H1 (cell line): Measurements from ENCODE around the gene PRR33. TPM values are rescaled to one million over a fixed set of nuclear protein-coding genes. Genes with fewer than 3 reads are reported as not detected.

ENCODE experiments used
- CTCF ChIA-PET: fragments of 300-600 bp; sonication (Branson Sonifier 250); formaldehyde crosslinking; loops from one replicate; lab custom pipeline; 2021; ENCODE audit not compliant: partially characterized antibody; lab: Charles Lee
- POLR2A ChIA-PET: fragments of 300-600 bp; sonication (Branson Sonifier 250); formaldehyde crosslinking; loops from one replicate; lab custom pipeline; 2021; ENCODE audit warnings: inconsistent platforms; ENCODE audit not compliant: partially characterized antibody; lab: Charles Lee
- DNase-seq, 2 experiments: peaks; one replicate each; pipeline versions ENCODE4 v3.0.0 to v3.0.0-alpha.2; 2010 to 2022; ENCODE audit warnings: low spot score in 2 of 2, low read depth in 1 of 2, mixed read lengths in 1 of 2
- FAIRE-seq: peaks from 2 replicates; lab custom pipeline; 2011; peaks lifted over from hg19 to GRCh38; lab: Jason Lieb, UNC
- H2AFZ ChIP-seq: 2 replicates; pipeline ENCODE4 v1.8.1; 2012; ENCODE audit warnings: low read length, inconsistent platforms
- H2AK5ac ChIP-seq: 2 replicates; pipeline ENCODE4 v1.6.1; 2013; ENCODE audit warnings: low read depth, low read length
- H2BK120ac ChIP-seq: replicated peaks from 2 replicates; pipeline ENCODE3; 2013; ENCODE audit warnings: low read depth, low read length, inconsistent platforms
- H2BK12ac ChIP-seq: 2 replicates; pipeline ENCODE4 v1.6.1; 2013; ENCODE audit warnings: low read depth, low read length
- H2BK15ac ChIP-seq: 2 replicates; pipeline ENCODE4 v1.6.1; 2013; ENCODE audit warnings: low read length
- H2BK20ac ChIP-seq: 2 replicates; pipeline ENCODE4 v1.6.1; 2013; ENCODE audit warnings: low read length
- H2BK5ac ChIP-seq: 2 replicates; pipeline ENCODE4 v1.6.1; 2013; ENCODE audit warnings: low read depth, low read length
- H3K14ac ChIP-seq: 2 replicates; pipeline ENCODE4 v1.6.1; 2013; ENCODE audit warnings: inconsistent platforms; ENCODE audit not compliant: insufficient read length
- H3K18ac ChIP-seq: 2 replicates; pipeline ENCODE4 v1.6.1; 2013; ENCODE audit warnings: low read length; ENCODE audit errors: extremely low read depth
- H3K23ac ChIP-seq: 2 replicates; pipeline ENCODE4 v1.6.1; 2013; ENCODE audit warnings: inconsistent platforms; ENCODE audit not compliant: insufficient read length
- H3K23me2 ChIP-seq: 2 replicates; pipeline ENCODE4 v1.6.1; 2013; ENCODE audit warnings: low read depth, low read length
- H3K27ac ChIP-seq: 2 replicates; pipeline ENCODE4 v1.6.1; 2011; ENCODE audit warnings: low read depth, low read length, inconsistent platforms
- H3K27me3 ChIP-seq, 4 experiments: replicated peaks in 1 of 4; 1 replicate in 1 of 4; 2 replicates in 3 of 4; pipeline versions ENCODE4 v1.6.1 to v1.8.1; 2011 to 2013; ENCODE audit warnings: low read length in 3 of 4, mild to moderate bottlenecking in 3 of 4, inconsistent platforms in 2 of 4, mixed read lengths in 2 of 4, moderate library complexity in 1 of 4; ENCODE audit not compliant: control insufficient read depth in 3 of 4, insufficient read depth in 3 of 4; ENCODE audit errors: extremely low read depth in 1 of 4
- H3K36me3 ChIP-seq, 4 experiments: 2 replicates each; pipeline versions ENCODE4 v1.6.1 to v1.8.1; 2011 to 2013; ENCODE audit warnings: mild to moderate bottlenecking in 4 of 4, low read length in 3 of 4, moderate library complexity in 2 of 4, control low read depth in 1 of 4, inconsistent platforms in 1 of 4; ENCODE audit not compliant: insufficient read depth in 4 of 4, control insufficient read depth in 2 of 4
- H3K4ac ChIP-seq: replicated peaks from 2 replicates; pipeline ENCODE3; 2013; ENCODE audit warnings: low read length, low read depth, mixed read lengths, inconsistent platforms; ENCODE audit not compliant: insufficient read length
- H3K4me1 ChIP-seq, 4 experiments: replicated peaks in 1 of 4; 1 replicate in 1 of 4; 2 replicates in 3 of 4; pipeline versions ENCODE4 v1.6.1 to v1.8.1; 2011 to 2013; ENCODE audit warnings: low read length in 3 of 4, inconsistent platforms in 2 of 4, mixed read lengths in 1 of 4; ENCODE audit not compliant: insufficient read depth in 4 of 4, control insufficient read depth in 3 of 4
- H3K4me2 ChIP-seq, 2 experiments: 2 replicates each; pipeline versions ENCODE4 v1.6.1 to v1.8.1; 2011 to 2013; ENCODE audit warnings: low read depth in 2 of 2, low read length in 2 of 2, control low read depth in 1 of 2, inconsistent platforms in 1 of 2, mild to moderate bottlenecking in 1 of 2; ENCODE audit not compliant: insufficient read depth in 1 of 2
- H3K4me3 ChIP-seq, 4 experiments: fragments of 200-600, 300-600 bp in 1 of 4; sonication (generic), shearing (Covaris generic), sonication (Bioruptor Twin) in 1 of 4; 2 replicates each; pipeline versions ENCODE4 v1.5.1 to v1.8.1; 2011 to 2016; ENCODE audit warnings: low read length in 4 of 4, low read depth in 3 of 4, control low read depth in 2 of 4, inconsistent platforms in 2 of 4, mild to moderate bottlenecking in 2 of 4, mixed read lengths in 1 of 4, moderate library complexity in 1 of 4; ENCODE audit not compliant: insufficient read depth in 2 of 4; ENCODE audit errors: extremely low read depth in 1 of 4
- H3K56ac ChIP-seq: replicated peaks from 2 replicates; pipeline ENCODE3; 2013; ENCODE audit warnings: low read depth, mild to moderate bottlenecking, mixed read lengths, low read length, inconsistent platforms; ENCODE audit not compliant: insufficient read length
- H3K79me1 ChIP-seq: 2 replicates; pipeline ENCODE4 v1.6.1; 2013; ENCODE audit warnings: low read depth, low read length, control low read depth
- H3K79me2 ChIP-seq, 2 experiments: 2 replicates each; pipeline versions ENCODE4 v1.6.1 to v1.8.1; 2012 to 2013; ENCODE audit warnings: low read length in 2 of 2, mild to moderate bottlenecking in 2 of 2, inconsistent platforms in 1 of 2; ENCODE audit not compliant: insufficient read depth in 2 of 2, control insufficient read depth in 1 of 2
- H3K9ac ChIP-seq, 4 experiments: replicated peaks in 1 of 4; 1 replicate in 1 of 4; 2 replicates in 3 of 4; pipeline versions ENCODE4 v1.6.1 to v1.8.1; 2011 to 2013; ENCODE audit warnings: low read depth in 3 of 4, low read length in 3 of 4, control low read depth in 2 of 4, mild to moderate bottlenecking in 2 of 4, moderate library complexity in 2 of 4, inconsistent platforms in 1 of 4; ENCODE audit errors: extremely low read depth in 1 of 4
- H3K9me3 ChIP-seq, 2 experiments: 2 replicates each; pipeline versions ENCODE4 v1.6.1 to v1.8.1; 2012 to 2013; ENCODE audit warnings: mild to moderate bottlenecking in 2 of 2, moderate library complexity in 2 of 2, control low read depth in 1 of 2, inconsistent platforms in 1 of 2, low read depth in 1 of 2, low read length in 1 of 2, mixed read lengths in 1 of 2; ENCODE audit not compliant: insufficient read depth in 2 of 2
- H4K20me1 ChIP-seq, 2 experiments: replicated peaks in 1 of 2; 2 replicates each; pipeline versions ENCODE3 to v1.8.1; 2011 to 2013; ENCODE audit warnings: inconsistent platforms in 2 of 2, low read length in 2 of 2, mild to moderate bottlenecking in 1 of 2; ENCODE audit not compliant: insufficient read depth in 2 of 2, control insufficient read depth in 1 of 2
- H4K5ac ChIP-seq: 2 replicates; pipeline ENCODE4 v1.6.1; 2013; ENCODE audit warnings: low read length, low read depth, mixed read lengths, inconsistent platforms; ENCODE audit not compliant: insufficient read length
- H4K8ac ChIP-seq: 2 replicates; pipeline ENCODE4 v1.8.0; 2013; ENCODE audit warnings: mild to moderate bottlenecking, moderate library complexity, low read length, inconsistent platforms; ENCODE audit not compliant: insufficient read depth; ENCODE audit errors: extremely low read depth
- H4K91ac ChIP-seq: replicated peaks from 2 replicates; pipeline ENCODE3; 2013; ENCODE audit warnings: low read length, mixed read lengths, inconsistent platforms; ENCODE audit not compliant: insufficient read length
- BCL11A ChIP-seq, 2 experiments: IDR thresholded peaks; one replicate each; pipeline ENCODE4 v1.6.1; 2011; ENCODE audit warnings: low read depth in 2 of 2, low read length in 2 of 2, mild to moderate bottlenecking in 2 of 2
- BRCA1 ChIP-seq: IDR thresholded peaks from 2 replicates; pipeline ENCODE4 v1.6.1; 2012; ENCODE audit warnings: low read depth, low read length, improper control_type of control experiment
- CHD1 ChIP-seq: IDR thresholded peaks from 2 replicates; pipeline ENCODE4 v1.6.1; 2012; ENCODE audit warnings: low read depth, low read length, improper control_type of control experiment
- EP300 ChIP-seq, 2 experiments: IDR thresholded peaks; 1 replicate in 1 of 2; 2 replicates in 1 of 2; pipeline ENCODE4 v1.6.1; 2011 to 2012; ENCODE audit warnings: low read depth in 2 of 2, low read length in 2 of 2, mild to moderate bottlenecking in 2 of 2, borderline replicate concordance in 1 of 2, inconsistent platforms in 1 of 2, moderate library complexity in 1 of 2
- KDM1A ChIP-seq: fragments of 200-600, 300-600 bp; sonication (generic); IDR thresholded peaks from 2 replicates; pipeline ENCODE4 v1.7.1; 2016; ENCODE audit warnings: mild to moderate bottlenecking, low read length, borderline replicate concordance
- KDM4A ChIP-seq: IDR thresholded peaks from one replicate; pipeline ENCODE4 v1.7.1; 2012; ENCODE audit warnings: low read depth, mild to moderate bottlenecking, moderate library complexity, low read length, inconsistent platforms; ENCODE audit not compliant: severe bottlenecking
- NANOG ChIP-seq: IDR thresholded peaks from 2 replicates; pipeline ENCODE4 v1.6.1; 2011; ENCODE audit warnings: low read length, low read depth, mild to moderate bottlenecking, inconsistent platforms; ENCODE audit not compliant: insufficient read depth, poor library complexity, severe bottlenecking
- POLR2A ChIP-seq, 2 experiments: IDR thresholded peaks; 1 replicate in 1 of 2; 2 replicates in 1 of 2; pipeline ENCODE4 v1.6.1; 2011; ENCODE audit warnings: low read depth in 2 of 2, low read length in 2 of 2, mild to moderate bottlenecking in 2 of 2; ENCODE audit errors: control extremely low read depth in 1 of 2
- RXRA ChIP-seq: IDR thresholded peaks from 2 replicates; pipeline ENCODE4 v1.6.1; 2011; ENCODE audit warnings: low read depth, mild to moderate bottlenecking, low read length, moderate library complexity; ENCODE audit not compliant: insufficient read depth
- SIX5 ChIP-seq: IDR thresholded peaks from 2 replicates; pipeline ENCODE4 v1.6.1; 2011; ENCODE audit warnings: mild to moderate bottlenecking, low read depth, low read length
- SRF ChIP-seq: IDR thresholded peaks from 2 replicates; pipeline ENCODE4 v1.6.1; 2011; ENCODE audit warnings: mild to moderate bottlenecking, low read depth, low read length, moderate library complexity
- SUZ12 ChIP-seq: fragments of 200-600 bp; sonication (generic); IDR thresholded peaks from 2 replicates; pipeline ENCODE4 v1.6.1; 2012; ENCODE audit warnings: mild to moderate bottlenecking, inconsistent platforms, low read length, moderate library complexity, mixed read lengths
- YY1 ChIP-seq: IDR thresholded peaks from 2 replicates; pipeline ENCODE4 v1.6.1; 2011; ENCODE audit warnings: low read depth, mild to moderate bottlenecking, low read length
- WGBS, 2 experiments: shearing (Covaris generic) in 1 of 2; methylation state at CpG; one replicate each; pipeline versions ENCODE4 v1.1.6 to v1.1.7; 2013 to 2015; ENCODE audit warnings: low lambda C conversion rate in 2 of 2, mixed read lengths in 2 of 2, inconsistent platforms in 1 of 2, low coverage in 1 of 2, missing lambda C conversion rate in 1 of 2; ENCODE audit not compliant: insufficient replicate concordance in 2 of 2, insufficient coverage in 1 of 2, insufficient read length in 1 of 2; ENCODE audit errors: extremely low coverage in 1 of 2, missing lambda C conversion rate in 1 of 2; 5-methylcytosine and 5-hydroxymethylcytosine counted together
- polyA plus RNA-seq, 7 experiments: library from polyadenylated mRNA; depleted of rRNA in 3 of 7; stranded (reverse) in 5 of 7; unstranded in 2 of 7; fragments of >200 nt in 5 of 7; fragments of 200-250 nt in 2 of 7; gene quantifications; 1 replicate in 5 of 7; 2 replicates in 1 of 7; 4 replicates in 1 of 7; pipeline versions ENCODE4 v1.2.1 to v1.2.3, GENCODE V29; 2011 to 2013; ENCODE audit warnings: missing spikeins in 2 of 7, mixed read lengths in 2 of 7
- total RNA-seq: library from RNA; stranded (reverse); fragmentation: NEBNext Ultra II Directional; extraction: Animal tissue kit (Norgen Biotek cat#: 25700); gene quantifications from 2 replicates; pipeline ENCODE4 v1.2.1, GENCODE V29; 2021

Gene PRR33
- total and polyA plus RNA-seq, 2 of the 8 experiments (the other 6 are each of a cell fraction or from before 2014, with no cell fraction given): 0.02 TPM; not detected in 1

DNA sequence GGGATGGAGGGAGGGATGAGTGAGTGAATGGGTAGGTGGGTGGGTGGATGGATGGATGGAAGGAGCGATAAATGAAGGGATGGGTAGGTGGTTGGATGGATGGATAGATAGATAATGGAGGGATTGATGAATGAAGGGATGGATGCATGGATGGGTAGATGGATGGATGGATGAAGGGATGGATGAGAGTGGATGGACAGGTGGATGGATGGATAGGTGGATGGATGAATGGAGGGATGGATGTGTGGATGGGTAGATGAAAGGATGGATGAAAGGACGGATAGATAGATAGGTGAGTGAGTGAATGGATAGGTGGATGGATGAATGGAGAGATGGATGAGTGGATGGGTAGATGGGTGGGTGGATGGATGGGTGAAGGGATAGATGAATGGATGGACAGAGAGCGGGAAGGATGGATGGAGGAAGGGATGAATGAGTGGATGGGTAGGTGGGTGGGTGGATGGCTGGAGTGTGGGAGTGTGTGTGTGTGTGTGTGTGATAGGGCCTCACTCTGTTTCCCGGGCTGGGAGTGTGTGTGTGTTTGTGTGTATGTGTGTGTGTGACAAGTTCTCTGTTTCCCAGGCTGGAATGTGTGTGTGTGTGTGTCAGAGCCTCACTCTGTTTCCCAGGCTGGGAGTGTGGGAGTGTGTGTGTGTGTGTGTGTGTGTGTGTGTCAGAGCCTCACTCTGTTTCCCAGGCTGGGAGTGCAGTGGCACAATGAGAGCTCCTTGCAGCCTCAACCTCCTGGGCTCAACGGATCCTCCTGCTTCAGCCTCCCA lies 2.1 kb upstream of the PRR33 start:
- no peak overlapping the region; the same call in 1 of the 2 replicates for H4K8ac ChIP-seq
- no peak overlapping the region for H3K18ac ChIP-seq
- no peak for FAIRE-seq
- H3K4me1 ChIP-seq: no peaks in the 10 kb centered on the region
- H3K23ac ChIP-seq: no peak overlapping the region
- H3K23me2 ChIP-seq: peaks cover 15% of the 10 kb centered on the region; the same call in 1 of the 2 replicates
- ChIA-PET POLR2A (interaction anchor here (0.6 kb wide), 1 partner anchor 204 kb away, joined by 3 read pairs; no protein-coding TSS in a partner anchor), CTCF (no interaction called here)
- no peak overlapping the region for H3K4me3 ChIP-seq
- no peak overlapping the region for H3K27ac ChIP-seq
- peaks cover 0 to 4% of the 10 kb centered on the region in 2 experiments for H4K20me1 ChIP-seq
- no peaks in the 10 kb centered on the region for H3K36me3 ChIP-seq
- no peaks in the 10 kb centered on the region; a peak in 1 of 7 replicates for H3K27me3 ChIP-seq
- no peak overlapping the region for H2BK120ac ChIP-seq
- no peak overlapping the region for H2BK20ac ChIP-seq
- no peak overlapping the region for H3K14ac ChIP-seq
- no peak for DNase-seq
- H2BK5ac ChIP-seq: no peak overlapping the region
- H3K4ac ChIP-seq: no peak overlapping the region
- H3K79me1 ChIP-seq: no peaks in the 10 kb centered on the region
- H3K9ac ChIP-seq: no peak overlapping the region
- no peak overlapping the region for H4K91ac ChIP-seq
- H3K79me2 ChIP-seq: no peaks in the 10 kb centered on the region
- no peak overlapping the region for H2BK15ac ChIP-seq
- H2AK5ac ChIP-seq: no peak overlapping the region
- no peak overlapping the region for H3K4me2 ChIP-seq
- H2AFZ ChIP-seq: no peak overlapping the region
- no peak overlapping the region for H4K5ac ChIP-seq
- peak overlapping the region; percentile 30 for H3K56ac ChIP-seq
- 88 to 96% methylated on average over 2 to 4 of the region's 5 CpGs for WGBS, 2 experiments
- no peaks in the 10 kb centered on the region for H3K9me3 ChIP-seq
- H2BK12ac ChIP-seq: no peak overlapping the region
- no peak for TF ChIP-seq KDM4A
- no peak for TF ChIP-seq RXRA
- no peak for TF ChIP-seq BRCA1
- TF ChIP-seq EP300 (IDR thresholded peaks at IDR 0.05; ENCODE audit: borderline replicate concordance in 1 of 2, low read depth in 2 of 2, low read length in 2 of 2): no peak
- TF ChIP-seq BCL11A (IDR thresholded peaks at IDR 0.05; ENCODE audit: low read depth in 2 of 2, low read length in 2 of 2): no peak
- no peak for TF ChIP-seq KDM1A
- no peak for TF ChIP-seq SIX5
- no peak for TF ChIP-seq YY1
- no peak for TF ChIP-seq POLR2A (IDR thresholded peaks at IDR 0.05; ENCODE audit: control extremely low read depth in 1 of 2, low read depth in 2 of 2, low read length in 2 of 2)
- no peak for TF ChIP-seq CHD1
- TF ChIP-seq NANOG: no peak
- TF ChIP-seq SRF: no peak
- no peak for TF ChIP-seq SUZ12
